Measurements from ENCODE around the gene NOP58. TPM values are rescaled to one million over a fixed set of nuclear protein-coding genes. Genes with fewer than 3 reads are reported as not detected.
A peak's percentile ranks its signal among the peaks of the same experiment; 100 is the strongest.
"Not testable (repeated sequence)": the region's sequence is repeated elsewhere in the genome, so short reads cannot be mapped to it uniquely, and the experiment has no call there.

The NOP58 gene
- total RNA-seq, 6 experiments from 2014 or later, result 16.4 to 37.8 (median 28.4) TPM

GRCh38 chr2:202270487-202270886 is 4.9 kb downstream of the NOP58 start:
- Histone ChIP-seq H3K4me3 (no peak overlapping the region), H3K27me3 (no peaks in the 10 kb centered on the region), H3K9me3 (no peaks in the 10 kb centered on the region), H3K27ac (no peak overlapping the region), H3K4me1 (peaks cover 0 to 44% (median 2%) of the 10 kb centered on the region in 4 donors), H3K36me3 (no peaks in the 10 kb centered on the region)
- ATAC-seq (no peak), DNase-seq (no peak)
- intact Hi-C loops (cut with DNase I), result no loop called here
- TF ChIP-seq CTCF (IDR thresholded peaks at IDR 0.05) (no peak), POLR2A (IDR thresholded peaks at IDR 0.05) (no peak)
- 59% methylated on average over 2 of the region's 3 CpGs for WGBS (ENCODE audit: insufficient coverage, low coverage, low lambda C conversion rate, missing lambda C conversion rate)

- intact Hi-C loops (cut with DNase I); H3K9me3 ChIP-seq; H3K4me3 ChIP-seq; DNase-seq; ATAC-seq; H3K27ac ChIP-seq; H3K27me3 ChIP-seq: not testable (repeated sequence)
- WGBS (ENCODE audit: insufficient coverage, low coverage, low lambda C conversion rate, missing lambda C conversion rate), result 84% methylated on average over 4 of the region's 11 CpGs
- Histone ChIP-seq H3K36me3 (peaks cover 0 to 24% (median 7%) of the 10 kb centered on the region in 4 donors), H3K4me1 (peaks cover 0 to 36% (median 11%) of the 10 kb centered on the region in 4 donors)
Observed at GRCh38 chr2:202276078-202276720, 10.6 kb downstream of the NOP58 start.

GRCh38 chr2:202278036-202278760 is 12.6 kb downstream of the NOP58 start:
- H3K9me3 ChIP-seq, result no peaks in the 10 kb centered on the region
- 31% methylated on average over 6 of the region's 6 CpGs for WGBS (ENCODE audit: insufficient coverage, low coverage, low lambda C conversion rate, missing lambda C conversion rate)
- DNase-seq (no peak), ATAC-seq (peak; percentile 76 to 83 (median 80))
- H3K4me3 ChIP-seq, result no peak overlapping the region
- peak overlapping the region; percentile 54 to 82 (median 71) for H3K27ac ChIP-seq
- no peak for TF ChIP-seq CTCF (IDR thresholded peaks at IDR 0.05)
- no peak for TF ChIP-seq POLR2A (IDR thresholded peaks at IDR 0.05)
- H3K4me1 ChIP-seq, result peaks cover 0 to 36% (median 11%) of the 10 kb centered on the region in 4 donors
- intact Hi-C loops (cut with DNase I), result no loop called here
- H3K36me3 ChIP-seq, result peaks cover 4 to 44% (median 14%) of the 10 kb centered on the region in 4 donors
- no peaks in the 10 kb centered on the region for H3K27me3 ChIP-seq

- DNase-seq, result no peak
- H3K27me3 ChIP-seq, result no peaks in the 10 kb centered on the region
- no peak overlapping the region for H3K4me3 ChIP-seq
- intact Hi-C loops (cut with DNase I), result no loop called here
- no peaks in the 10 kb centered on the region for H3K9me3 ChIP-seq
- peaks cover 0 to 33% (median 11%) of the 10 kb centered on the region in 4 donors for H3K4me1 ChIP-seq
- H3K27ac ChIP-seq, result peak overlapping the region; percentile 54 to 82 (median 71)
- TF ChIP-seq POLR2A (IDR thresholded peaks at IDR 0.05) (no peak), CTCF (IDR thresholded peaks at IDR 0.05) (peak; percentile 39 to 60 (median 58))
- peak; percentile 71 to 82 (median 77) for ATAC-seq
- 0% methylated on average over 1 of the region's 1 CpG for WGBS (ENCODE audit: insufficient coverage, low coverage, low lambda C conversion rate, missing lambda C conversion rate)
- peaks cover 8 to 51% (median 20%) of the 10 kb centered on the region in 4 donors for H3K36me3 ChIP-seq
Observed at GRCh38 chr2:202278944-202279343, 13.4 kb downstream of the NOP58 start.

- Histone ChIP-seq H3K27ac (no peak overlapping the region), H3K27me3 (no peaks in the 10 kb centered on the region), H3K36me3 (peaks cover 17 to 97% (median 52%) of the 10 kb centered on the region in 4 donors), H3K4me3 (no peak overlapping the region), H3K9me3 (no peaks in the 10 kb centered on the region), H3K4me1 (no peaks in the 10 kb centered on the region)
- TF ChIP-seq CTCF (IDR thresholded peaks at IDR 0.05), result no peak
- TF ChIP-seq POLR2A (IDR thresholded peaks at IDR 0.05), result no peak
- DNase-seq (no peak), ATAC-seq (no peak)
- intact Hi-C loops (cut with DNase I), result no loop called here
Observed at GRCh38 chr2:202286595-202286994, 21.0 kb downstream of the NOP58 start.

All from right lobe of liver (tissue), 6 donors.